ENCODE results near the gene ZFPL1. TPM values are rescaled to one million over a fixed set of nuclear protein-coding genes. Genes with fewer than 3 reads are reported as not detected.

The ZFPL1 gene
- polyA plus RNA-seq, 1 experiment: 30.9 TPM

DNA sequence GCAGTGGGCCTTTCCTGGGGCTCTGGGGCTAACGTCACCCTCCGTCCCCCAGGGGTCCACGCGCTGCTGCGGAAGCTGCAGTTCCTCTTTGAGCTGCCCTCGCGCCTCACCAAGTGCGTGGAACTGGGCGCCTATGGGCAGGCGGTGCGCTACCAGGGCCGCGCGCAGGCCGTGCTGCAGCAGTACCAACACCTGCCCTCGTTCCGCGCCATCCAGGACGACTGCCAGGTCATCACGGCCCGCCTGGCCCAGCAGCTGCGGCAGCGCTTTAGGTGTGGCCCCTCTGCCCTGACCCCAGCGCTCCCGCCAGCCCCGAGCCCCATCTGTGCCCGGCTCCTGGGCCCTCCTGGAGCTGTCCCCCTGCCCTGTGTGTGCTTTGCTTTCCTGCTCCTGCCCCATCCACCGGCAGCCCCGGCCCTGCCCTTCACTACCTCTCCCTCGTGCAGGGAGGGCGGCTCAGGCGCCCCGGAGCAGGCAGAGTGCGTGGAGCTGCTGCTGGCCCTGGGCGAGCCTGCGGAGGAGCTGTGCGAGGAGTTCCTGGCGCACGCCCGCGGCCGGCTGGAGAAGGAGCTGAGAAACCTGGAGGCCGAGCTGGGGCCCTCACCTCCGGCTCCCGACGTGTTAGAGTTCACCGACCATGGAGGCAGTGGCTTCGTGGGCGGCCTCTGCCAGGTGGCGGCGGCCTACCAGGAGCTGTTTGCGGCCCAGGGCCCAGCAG is 23.9 kb downstream of the ZFPL1 start:
- no peak for DNase-seq (ENCODE audit: low read depth, low spot score)
- no peak overlapping the region for H3K27ac ChIP-seq (ENCODE audit: low read depth, low read length)
- CTCF ChIA-PET: interaction anchor here (5.2 kb wide), 1 partner anchor 9 kb away, joined by 48 read pairs; no protein-coding TSS in a partner anchor
- TF ChIP-seq, protein P1, sequence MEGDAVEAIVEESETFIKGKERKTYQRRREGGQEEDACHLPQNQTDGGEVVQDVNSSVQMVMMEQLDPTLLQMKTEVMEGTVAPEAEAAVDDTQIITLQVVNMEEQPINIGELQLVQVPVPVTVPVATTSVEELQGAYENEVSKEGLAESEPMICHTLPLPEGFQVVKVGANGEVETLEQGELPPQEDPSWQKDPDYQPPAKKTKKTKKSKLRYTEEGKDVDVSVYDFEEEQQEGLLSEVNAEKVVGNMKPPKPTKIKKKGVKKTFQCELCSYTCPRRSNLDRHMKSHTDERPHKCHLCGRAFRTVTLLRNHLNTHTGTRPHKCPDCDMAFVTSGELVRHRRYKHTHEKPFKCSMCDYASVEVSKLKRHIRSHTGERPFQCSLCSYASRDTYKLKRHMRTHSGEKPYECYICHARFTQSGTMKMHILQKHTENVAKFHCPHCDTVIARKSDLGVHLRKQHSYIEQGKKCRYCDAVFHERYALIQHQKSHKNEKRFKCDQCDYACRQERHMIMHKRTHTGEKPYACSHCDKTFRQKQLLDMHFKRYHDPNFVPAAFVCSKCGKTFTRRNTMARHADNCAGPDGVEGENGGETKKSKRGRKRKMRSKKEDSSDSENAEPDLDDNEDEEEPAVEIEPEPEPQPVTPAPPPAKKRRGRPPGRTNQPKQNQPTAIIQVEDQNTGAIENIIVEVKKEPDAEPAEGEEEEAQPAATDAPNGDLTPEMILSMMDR (IDR thresholded peaks at IDR 0.05; ENCODE audit: low read depth, low read length): no peak
- POLR2A ChIA-PET: no interaction called here
- no peak overlapping the region for H3K4me3 ChIP-seq (ENCODE audit: low read depth, low read length)
- H3K27me3 ChIP-seq (ENCODE audit: control insufficient read depth, insufficient read depth, low read length): no peaks in the 10 kb centered on the region
- H3K9me3 ChIP-seq (ENCODE audit: control insufficient read depth, insufficient read depth, low read length): no peaks in the 10 kb centered on the region; the same call in 1 of the 2 replicates

DNA sequence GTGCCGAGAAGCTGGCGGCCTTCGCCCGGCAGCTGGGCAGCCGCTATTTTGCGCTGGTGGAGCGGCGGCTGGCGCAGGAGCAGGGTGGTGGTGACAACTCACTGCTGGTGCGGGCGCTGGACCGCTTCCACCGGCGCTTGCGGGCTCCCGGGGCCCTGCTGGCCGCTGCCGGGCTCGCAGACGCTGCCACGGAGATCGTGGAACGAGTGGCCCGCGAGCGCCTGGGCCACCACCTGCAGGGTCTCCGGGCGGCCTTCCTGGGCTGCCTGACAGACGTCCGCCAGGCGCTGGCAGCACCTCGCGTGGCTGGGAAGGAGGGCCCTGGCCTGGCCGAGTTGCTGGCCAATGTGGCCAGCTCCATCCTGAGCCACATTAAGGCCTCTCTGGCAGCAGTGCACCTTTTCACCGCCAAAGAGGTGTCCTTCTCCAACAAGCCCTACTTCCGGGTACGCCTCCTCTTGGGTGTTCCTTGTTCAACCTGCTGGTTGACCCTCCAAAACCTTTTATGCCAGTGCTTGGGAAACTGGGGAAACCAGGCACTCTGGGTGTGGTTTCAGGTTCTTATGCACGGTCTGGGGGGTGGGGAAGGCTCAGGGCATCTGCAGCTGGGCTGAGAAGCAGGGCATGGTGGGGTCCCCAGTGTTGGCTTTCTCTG is 24.6 kb downstream of the ZFPL1 start:
- no peaks in the 10 kb centered on the region; the same call in 1 of the 2 replicates for H3K9me3 ChIP-seq (ENCODE audit: control insufficient read depth, insufficient read depth, low read length)
- ChIA-PET CTCF (interaction anchor here (5.2 kb wide), 1 partner anchor 10 kb away, joined by 48 read pairs; no protein-coding TSS in a partner anchor), POLR2A (no interaction called here)
- H3K27me3 ChIP-seq (ENCODE audit: control insufficient read depth, insufficient read depth, low read length): no peaks in the 10 kb centered on the region
- H3K4me3 ChIP-seq (ENCODE audit: low read depth, low read length): no peak overlapping the region
- no peak overlapping the region for H3K27ac ChIP-seq (ENCODE audit: low read depth, low read length)
- TF ChIP-seq, protein P1 (IDR thresholded peaks at IDR 0.05; ENCODE audit: low read depth, low read length): no peak
- no peak for DNase-seq (ENCODE audit: low read depth, low spot score)

DNA sequence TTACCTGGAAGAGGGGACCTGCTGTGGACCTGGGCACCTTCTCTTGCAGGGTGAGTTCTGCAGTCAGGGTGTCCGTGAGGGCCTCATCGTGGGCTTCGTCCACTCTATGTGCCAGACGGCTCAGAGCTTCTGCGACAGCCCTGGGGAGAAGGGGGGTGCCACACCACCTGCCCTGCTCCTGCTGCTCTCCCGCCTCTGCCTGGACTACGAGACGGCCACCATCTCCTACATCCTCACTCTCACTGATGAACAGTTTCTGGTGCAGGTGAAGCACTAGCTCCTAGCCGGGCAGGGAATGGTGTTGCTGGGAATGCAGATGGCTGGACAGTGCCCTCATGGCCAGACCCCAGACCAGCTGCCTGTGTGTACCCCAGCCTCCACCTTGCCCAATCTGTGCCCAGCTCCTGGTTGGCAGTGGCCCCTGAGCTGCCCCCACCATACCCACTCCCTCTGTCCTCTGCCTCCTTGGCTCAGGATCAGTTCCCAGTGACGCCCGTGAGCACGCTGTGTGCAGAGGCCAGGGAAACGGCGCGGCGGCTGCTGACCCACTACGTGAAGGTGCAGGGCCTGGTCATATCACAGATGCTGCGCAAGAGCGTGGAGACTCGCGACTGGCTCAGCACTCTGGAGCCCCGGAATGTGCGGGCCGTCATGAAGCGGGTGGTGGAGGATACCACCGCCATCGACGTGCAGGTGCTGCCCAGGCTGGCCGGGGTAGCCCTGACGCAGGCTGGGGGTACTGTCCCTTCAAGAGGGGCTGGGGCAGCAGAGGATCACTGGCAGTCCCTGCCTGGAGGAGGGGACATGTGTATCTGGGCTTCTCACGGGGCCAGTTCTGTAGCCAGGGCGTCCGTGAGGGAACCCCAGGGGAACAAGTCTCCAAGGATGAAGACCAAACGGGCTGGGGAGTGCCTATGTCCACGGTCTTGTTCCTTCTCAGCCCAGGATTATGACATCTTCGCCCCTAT is 25.5 kb downstream of the ZFPL1 start:
- ChIA-PET CTCF (interaction anchor here (0.8 to 5.2 kb wide), 8 partner anchors 7 to 234 kb away, joined by 3 to 48 read pairs (median 4); partner anchors contain the start of gene CAPN1), POLR2A (interaction anchor here (0.5 to 1.4 kb wide), 2 partner anchors 13 to 398 kb away, joined by 3 to 9 read pairs; partner anchors contain the start of gene VPS51)
- Histone ChIP-seq H3K27me3 (ENCODE audit: control insufficient read depth, insufficient read depth, low read length) (no peaks in the 10 kb centered on the region), H3K9me3 (ENCODE audit: control insufficient read depth, insufficient read depth, low read length) (no peaks in the 10 kb centered on the region; the same call in 1 of the 2 replicates), H3K4me3 (ENCODE audit: low read depth, low read length) (no peak overlapping the region), H3K27ac (ENCODE audit: low read depth, low read length) (no peak overlapping the region)
- TF ChIP-seq, protein P1 (IDR thresholded peaks at IDR 0.05; ENCODE audit: low read depth, low read length): no peak
- no peak for DNase-seq (ENCODE audit: low read depth, low spot score)

GRCh38 chr11:65110354-65110861 is 26.4 kb downstream of the ZFPL1 start:
- TF ChIP-seq, protein P1 (IDR thresholded peaks at IDR 0.05; ENCODE audit: low read depth, low read length): peak; percentile 92
- H3K27ac ChIP-seq (ENCODE audit: low read depth, low read length): no peak overlapping the region
- ChIA-PET CTCF (interaction anchor here (0.7 to 5.2 kb wide), 13 partner anchors 8 to 262 kb away, joined by 3 to 48 read pairs (median 4); partner anchors contain the start of gene CAPN1), POLR2A (interaction anchor here (0.8 to 2.0 kb wide), 3 partner anchors 12 to 24 kb away, joined by 3 to 9 read pairs (median 7); partner anchors contain the start of genes FAU, MRPL49, SYVN1 and VPS51)
- H3K9me3 ChIP-seq (ENCODE audit: control insufficient read depth, insufficient read depth, low read length): no peaks in the 10 kb centered on the region; the same call in 1 of the 2 replicates
- peak; percentile 61 for DNase-seq (ENCODE audit: low read depth, low spot score)
- H3K4me3 ChIP-seq (ENCODE audit: low read depth, low read length): no peak overlapping the region
- H3K27me3 ChIP-seq (ENCODE audit: control insufficient read depth, insufficient read depth, low read length): no peaks in the 10 kb centered on the region

Data from AG04450 (cell line).